Astrocyte (in vitro differentiated cells and primary cell): Measurements from ENCODE around the gene RETREG1. TPM values are rescaled to one million over a fixed set of nuclear protein-coding genes. Genes with fewer than 3 reads are reported as not detected.

ENCODE experiments used
- DNase-seq: peaks from one replicate; pipeline ENCODE4 v3.0.0-alpha.2; 2010; ENCODE audit warnings: low read depth
- FAIRE-seq: peaks from 2 replicates; lab custom pipeline; 2011; peaks lifted over from hg19 to GRCh38; lab: Jason Lieb, UNC
- H2AFZ ChIP-seq: 2 replicates; pipeline ENCODE4 v1.6.0; 2012; ENCODE audit warnings: low read depth, low read length, inconsistent platforms
- H3K27ac ChIP-seq: 2 replicates; pipeline ENCODE4 v1.5.1; 2011; ENCODE audit warnings: low read depth, low read length, inconsistent platforms
- H3K27me3 ChIP-seq: 2 replicates; pipeline ENCODE4 v1.6.0; 2011; ENCODE audit warnings: low read length, inconsistent platforms; ENCODE audit not compliant: insufficient read depth
- H3K36me3 ChIP-seq: 2 replicates; pipeline ENCODE4 v1.5.1; 2011; ENCODE audit warnings: low read length, inconsistent platforms; ENCODE audit not compliant: insufficient read depth
- H3K4me1 ChIP-seq: 2 replicates; pipeline ENCODE4 v1.5.1; 2011; ENCODE audit warnings: low read length, inconsistent platforms; ENCODE audit not compliant: insufficient read depth
- H3K4me2 ChIP-seq: 2 replicates; pipeline ENCODE4 v1.6.0; 2012; ENCODE audit warnings: low read length, inconsistent platforms
- H3K4me3 ChIP-seq: 2 replicates; pipeline ENCODE4 v1.5.1; 2011; ENCODE audit warnings: low read depth, mild to moderate bottlenecking, low read length, inconsistent platforms; ENCODE audit not compliant: insufficient read depth
- H3K79me2 ChIP-seq: 2 replicates; pipeline ENCODE4 v1.6.0; 2012; ENCODE audit warnings: mild to moderate bottlenecking, low read length, inconsistent platforms; ENCODE audit not compliant: insufficient read depth
- H3K9ac ChIP-seq: 2 replicates; pipeline ENCODE4 v1.6.0; 2012; ENCODE audit warnings: mild to moderate bottlenecking, low read length, inconsistent platforms
- H3K9me3 ChIP-seq: 2 replicates; pipeline ENCODE4 v1.5.1; 2012; ENCODE audit warnings: low read depth, mild to moderate bottlenecking, low read length, inconsistent platforms; ENCODE audit not compliant: insufficient read depth
- H4K20me1 ChIP-seq: 2 replicates; pipeline ENCODE4 v1.6.0; 2012; ENCODE audit warnings: low read length, inconsistent platforms; ENCODE audit not compliant: insufficient read depth
- H3K27ac Mint-ChIP-seq: one replicate; pipeline ENCODE4 v1.8.0; 2021; ENCODE audit warnings: mild to moderate bottlenecking, mixed read lengths; ENCODE audit not compliant: unreplicated experiment
- H3K27me3 Mint-ChIP-seq: one replicate; pipeline ENCODE4 v1.8.0; 2021; ENCODE audit warnings: low read depth, mixed read lengths; ENCODE audit not compliant: unreplicated experiment
- H3K36me3 Mint-ChIP-seq: one replicate; pipeline ENCODE4 v1.8.0; 2021; ENCODE audit warnings: low read depth, mixed read lengths; ENCODE audit not compliant: unreplicated experiment
- H3K4me1 Mint-ChIP-seq: one replicate; pipeline ENCODE4 v1.8.0; 2021; ENCODE audit warnings: low read depth, mixed read lengths; ENCODE audit not compliant: unreplicated experiment
- H3K4me3 Mint-ChIP-seq: one replicate; pipeline ENCODE4 v1.8.0; 2021; ENCODE audit warnings: mild to moderate bottlenecking, moderate library complexity, mixed read lengths; ENCODE audit not compliant: unreplicated experiment
- H3K9me3 Mint-ChIP-seq: one replicate; pipeline ENCODE4 v1.8.0; 2021; ENCODE audit warnings: mild to moderate bottlenecking, mixed read lengths; ENCODE audit not compliant: unreplicated experiment
- EZH2 ChIP-seq: IDR thresholded peaks from 2 replicates; pipeline ENCODE4 v1.6.1; 2012; ENCODE audit warnings: mild to moderate bottlenecking, low read length, inconsistent platforms; ENCODE audit not compliant: insufficient read depth
- total RNA-seq: library from RNA; stranded (reverse); gene quantifications from 2 replicates; pipeline ENCODE4 v1.2.1, GENCODE V29; 2021
- TF ChIP-seq, protein P1 (sequence below): IDR thresholded peaks from 2 replicates; pipeline ENCODE4 v1.5.1; 2011; ENCODE audit warnings: low read depth, mild to moderate bottlenecking, inconsistent platforms, low read length, moderate library complexity; ENCODE audit not compliant: insufficient read depth

RETREG1 gene
- total RNA-seq, 1 donor from 2014 or later = 0.98 TPM

- H3K27me3 Mint-ChIP-seq = no peaks in the 10 kb centered on the region
- DNase-seq = no peak
- H3K27ac ChIP-seq = no peak overlapping the region
- no peak for FAIRE-seq
- no peaks in the 10 kb centered on the region for H3K36me3 Mint-ChIP-seq
- no peak overlapping the region for H3K4me3 ChIP-seq
- H3K27me3 ChIP-seq = no peaks in the 10 kb centered on the region
- no peak overlapping the region for H3K4me2 ChIP-seq
- TF ChIP-seq EZH2 = no peak
- TF ChIP-seq, protein P1, sequence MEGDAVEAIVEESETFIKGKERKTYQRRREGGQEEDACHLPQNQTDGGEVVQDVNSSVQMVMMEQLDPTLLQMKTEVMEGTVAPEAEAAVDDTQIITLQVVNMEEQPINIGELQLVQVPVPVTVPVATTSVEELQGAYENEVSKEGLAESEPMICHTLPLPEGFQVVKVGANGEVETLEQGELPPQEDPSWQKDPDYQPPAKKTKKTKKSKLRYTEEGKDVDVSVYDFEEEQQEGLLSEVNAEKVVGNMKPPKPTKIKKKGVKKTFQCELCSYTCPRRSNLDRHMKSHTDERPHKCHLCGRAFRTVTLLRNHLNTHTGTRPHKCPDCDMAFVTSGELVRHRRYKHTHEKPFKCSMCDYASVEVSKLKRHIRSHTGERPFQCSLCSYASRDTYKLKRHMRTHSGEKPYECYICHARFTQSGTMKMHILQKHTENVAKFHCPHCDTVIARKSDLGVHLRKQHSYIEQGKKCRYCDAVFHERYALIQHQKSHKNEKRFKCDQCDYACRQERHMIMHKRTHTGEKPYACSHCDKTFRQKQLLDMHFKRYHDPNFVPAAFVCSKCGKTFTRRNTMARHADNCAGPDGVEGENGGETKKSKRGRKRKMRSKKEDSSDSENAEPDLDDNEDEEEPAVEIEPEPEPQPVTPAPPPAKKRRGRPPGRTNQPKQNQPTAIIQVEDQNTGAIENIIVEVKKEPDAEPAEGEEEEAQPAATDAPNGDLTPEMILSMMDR = no peak
- no peaks in the 10 kb centered on the region for H4K20me1 ChIP-seq
- H3K79me2 ChIP-seq = no peaks in the 10 kb centered on the region
- no peaks in the 10 kb centered on the region for H3K9me3 Mint-ChIP-seq
- no peaks in the 10 kb centered on the region for H3K36me3 ChIP-seq
- H3K9ac ChIP-seq = no peak overlapping the region
- no peaks in the 10 kb centered on the region for H3K9me3 ChIP-seq
- H3K4me3 Mint-ChIP-seq = no peak overlapping the region
- H2AFZ ChIP-seq = no peak overlapping the region
- H3K4me1 ChIP-seq = no peaks in the 10 kb centered on the region
- H3K27ac Mint-ChIP-seq = no peak overlapping the region
- H3K4me1 Mint-ChIP-seq = peaks cover 17% of the 10 kb centered on the region
These were observed 111.5 kb downstream of the RETREG1 start for GRCh38 chr5:16505140-16505891.

GRCh38 chr5:16504571-16504970 is 112.2 kb downstream of the RETREG1 start:
- H3K4me1 ChIP-seq = no peaks in the 10 kb centered on the region
- H3K4me2 ChIP-seq = no peak overlapping the region
- TF ChIP-seq EZH2 = no peak
- TF ChIP-seq, protein P1 = no peak
- Mint-ChIP-seq H3K9me3 (no peaks in the 10 kb centered on the region), H3K4me1 (peaks cover 21% of the 10 kb centered on the region), H3K27me3 (no peaks in the 10 kb centered on the region), H3K4me3 (no peak overlapping the region), H3K36me3 (peaks cover 1% of the 10 kb centered on the region), H3K27ac (no peak overlapping the region)
- no peak overlapping the region for H3K27ac ChIP-seq
- H3K9me3 ChIP-seq = no peaks in the 10 kb centered on the region
- H3K27me3 ChIP-seq = no peaks in the 10 kb centered on the region
- no peak overlapping the region for H3K4me3 ChIP-seq
- H4K20me1 ChIP-seq = no peaks in the 10 kb centered on the region
- FAIRE-seq (no peak), DNase-seq (no peak)
- no peaks in the 10 kb centered on the region for H3K79me2 ChIP-seq
- no peak overlapping the region for H3K9ac ChIP-seq
- H2AFZ ChIP-seq = no peak overlapping the region
- no peaks in the 10 kb centered on the region for H3K36me3 ChIP-seq

DNA sequence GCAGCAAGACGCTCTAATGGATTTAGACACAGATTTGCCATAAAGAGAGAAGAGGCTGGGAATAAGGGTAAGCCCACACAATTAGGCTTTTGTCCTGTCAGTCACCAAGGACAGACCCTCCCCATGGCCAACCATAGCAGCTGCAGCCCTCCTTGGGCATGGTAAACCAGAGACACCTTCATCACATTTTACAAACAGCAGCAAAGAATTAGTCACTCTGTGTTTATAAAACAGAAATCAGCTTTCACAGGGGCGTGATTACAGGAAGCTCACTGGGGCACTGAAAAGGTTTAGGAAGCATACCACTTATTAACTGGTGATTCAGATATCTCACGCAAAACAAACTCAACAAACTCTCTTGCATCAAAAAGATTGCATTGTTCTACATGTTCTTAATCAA is 113.9 kb downstream of the RETREG1 start:
- Histone ChIP-seq H3K27me3 (no peaks in the 10 kb centered on the region), H3K79me2 (no peaks in the 10 kb centered on the region), H3K9ac (no peak overlapping the region), H3K9me3 (no peaks in the 10 kb centered on the region), H3K4me1 (no peaks in the 10 kb centered on the region), H3K27ac (no peak overlapping the region), H2AFZ (no peak overlapping the region), H3K4me2 (no peak overlapping the region), H3K36me3 (no peaks in the 10 kb centered on the region), H3K4me3 (no peak overlapping the region), H4K20me1 (no peaks in the 10 kb centered on the region)
- peaks cover 1% of the 10 kb centered on the region for H3K36me3 Mint-ChIP-seq
- no peaks in the 10 kb centered on the region for H3K27me3 Mint-ChIP-seq
- H3K4me1 Mint-ChIP-seq = peaks cover 12% of the 10 kb centered on the region
- no peak for FAIRE-seq
- TF ChIP-seq, protein P1 = no peak
- TF ChIP-seq EZH2 = no peak
- peak; percentile 12 for DNase-seq
- H3K4me3 Mint-ChIP-seq = no peak overlapping the region
- H3K27ac Mint-ChIP-seq = no peak overlapping the region
- no peaks in the 10 kb centered on the region for H3K9me3 Mint-ChIP-seq
